ENCODE results near the gene NT5C1A.

NT5C1A gene

DNA sequence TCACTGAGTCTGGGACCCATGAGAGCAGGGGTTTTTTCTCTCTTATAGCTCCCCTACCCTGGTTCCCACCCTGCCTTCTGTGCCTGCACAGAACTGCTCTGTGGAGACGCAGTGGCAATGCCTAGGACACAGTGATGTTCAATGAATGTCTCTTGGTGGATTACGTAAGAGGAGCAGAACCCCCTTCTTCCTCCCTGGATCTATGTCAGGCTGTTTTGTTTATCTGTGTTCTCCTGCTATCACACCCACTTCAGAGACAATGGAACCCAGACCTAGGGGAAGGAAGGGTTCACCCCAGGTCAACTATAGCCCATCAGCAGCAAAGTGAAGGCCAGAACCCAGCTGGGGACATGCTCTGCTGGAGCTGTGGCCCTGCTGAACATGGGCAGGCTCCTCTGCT is 17.3 kb upstream of the NT5C1A start:
- no peak for DNase-seq

DNA sequence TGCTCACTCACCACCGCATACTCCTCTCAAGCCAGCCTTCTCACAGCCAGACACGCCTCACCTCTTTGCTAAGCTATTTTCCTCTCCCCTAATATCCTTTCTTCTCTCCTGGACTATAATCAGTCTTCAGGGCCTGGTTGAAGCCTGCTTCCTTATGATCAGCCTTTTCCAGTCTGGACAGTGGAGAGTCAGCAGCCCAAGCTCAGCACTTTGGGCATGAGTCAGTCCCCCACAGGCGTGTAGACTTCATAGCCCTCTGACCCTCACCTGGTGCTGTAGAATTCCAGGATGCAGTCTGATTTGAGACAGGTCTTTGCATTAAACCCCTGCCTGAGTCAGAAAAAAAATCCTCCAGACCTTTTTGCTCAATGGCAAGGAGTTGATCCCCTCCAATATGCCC is 16.8 kb upstream of the NT5C1A start:
- no peak for DNase-seq

DNA sequence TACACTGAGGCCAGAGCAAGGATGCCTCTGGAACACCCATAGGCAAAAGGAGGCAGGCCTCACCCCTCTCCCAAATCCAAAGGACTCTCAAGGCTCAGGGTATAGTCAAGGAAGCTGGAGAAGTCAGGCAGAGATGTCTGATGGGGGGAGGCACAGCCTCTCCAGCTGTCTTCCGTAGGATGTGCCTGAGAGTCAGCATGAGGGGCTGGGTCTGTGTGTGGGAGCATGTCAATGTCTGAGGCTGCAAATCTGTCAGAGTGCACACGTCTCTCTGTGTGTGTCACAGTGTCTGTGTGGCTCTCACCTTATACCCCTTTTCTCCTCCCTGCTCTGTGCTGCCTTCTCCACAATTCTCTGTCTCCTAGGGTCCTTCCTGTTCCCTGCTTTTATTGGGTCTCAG is 15.3 kb upstream of the NT5C1A start:
- no peak for DNase-seq

DNA sequence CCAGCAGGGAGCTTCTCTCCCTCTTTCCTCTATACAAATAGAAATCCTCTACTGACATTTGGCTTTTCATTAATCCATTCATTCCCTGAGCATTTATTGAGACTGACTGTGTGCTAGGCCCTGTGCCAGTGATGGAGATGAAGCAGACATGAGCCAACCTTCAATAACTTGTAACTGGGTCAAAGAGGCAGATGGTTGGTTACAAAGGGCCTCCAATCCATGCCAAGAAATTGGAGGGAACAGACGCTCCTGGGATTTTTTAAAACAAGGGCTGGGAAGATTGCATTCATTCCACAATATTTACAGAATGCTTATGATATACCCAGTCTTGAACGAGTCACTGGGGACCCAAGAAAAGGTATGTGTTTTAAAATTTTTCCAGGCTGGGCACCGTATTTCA is 13.2 kb upstream of the NT5C1A start:
- no peak for DNase-seq

DNA sequence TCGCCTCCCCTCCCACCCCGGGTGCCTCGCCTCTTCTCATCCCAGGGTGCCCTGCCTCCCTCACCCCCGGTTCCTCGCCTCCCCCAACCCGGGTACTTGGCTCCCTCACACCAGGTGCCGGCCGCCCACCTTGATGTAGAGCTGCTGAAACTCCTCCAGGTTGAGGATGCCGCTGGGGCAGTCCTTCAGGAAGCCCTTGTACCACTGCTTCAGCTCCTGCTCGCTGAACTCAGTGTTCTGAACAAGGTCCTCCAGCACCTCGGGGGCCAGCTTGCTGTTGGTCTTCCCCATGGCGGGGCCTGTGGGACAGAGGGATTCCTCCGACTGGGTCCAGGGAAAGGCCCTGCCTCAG is 12.4 kb upstream of the NT5C1A start:
- no peak for DNase-seq

DNA sequence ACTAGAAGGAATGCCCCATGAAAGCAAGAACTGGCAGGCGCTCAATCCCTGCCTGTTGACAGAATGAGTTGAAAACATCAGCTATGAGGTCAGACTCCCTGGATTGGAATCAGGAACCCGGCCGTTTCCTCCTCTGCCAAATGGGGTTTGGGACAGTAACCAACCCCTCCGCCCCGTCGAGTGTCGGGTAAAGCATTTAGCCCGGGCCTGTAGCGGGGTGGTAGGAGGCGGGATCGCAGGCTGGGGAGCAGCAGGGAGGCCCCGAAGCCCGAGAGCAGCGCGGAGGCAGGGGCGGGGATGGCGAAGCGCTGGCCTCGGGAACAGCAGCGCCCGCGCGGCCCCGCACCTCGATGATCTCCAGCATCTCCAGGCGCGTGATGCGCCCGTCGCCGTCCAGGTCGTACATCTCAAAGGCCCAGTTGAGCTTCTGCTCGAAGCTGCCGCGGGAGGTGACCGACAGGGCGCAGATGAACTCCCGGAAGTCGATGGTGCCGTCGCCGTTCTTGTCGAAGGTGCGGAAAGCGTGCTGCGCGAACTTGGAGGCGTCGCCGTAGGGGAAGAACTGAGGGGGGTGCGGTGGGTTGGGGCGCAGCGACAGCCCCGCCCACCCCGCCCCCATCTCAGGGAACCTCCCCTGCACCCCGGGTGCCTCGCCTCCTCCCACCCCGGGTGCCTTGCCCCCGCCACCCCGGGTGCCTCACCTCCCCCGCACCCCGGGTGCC is 11.8 kb upstream of the NT5C1A start:
- DNase-seq = no peak

DNA sequence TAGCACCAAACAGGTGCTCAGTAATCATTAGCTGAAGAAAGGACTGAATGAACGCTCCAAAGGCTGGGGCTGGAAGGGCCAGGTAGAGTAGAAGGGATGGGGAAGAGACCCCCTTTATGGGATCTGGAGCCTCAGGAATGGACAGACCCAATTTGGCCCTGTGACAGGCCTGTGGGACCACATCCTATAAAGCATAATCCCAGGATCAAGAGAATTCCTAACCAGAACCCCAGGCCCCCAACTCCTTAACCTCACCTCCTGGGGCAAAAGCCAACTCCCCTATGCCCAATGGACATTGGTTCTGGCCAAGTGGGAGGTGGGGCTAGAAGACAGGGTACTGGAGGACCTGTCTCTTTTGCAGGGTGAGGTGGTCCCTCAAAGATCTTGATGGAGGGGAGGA is 10.1 kb upstream of the NT5C1A start:
- DNase-seq = no peak

DNA sequence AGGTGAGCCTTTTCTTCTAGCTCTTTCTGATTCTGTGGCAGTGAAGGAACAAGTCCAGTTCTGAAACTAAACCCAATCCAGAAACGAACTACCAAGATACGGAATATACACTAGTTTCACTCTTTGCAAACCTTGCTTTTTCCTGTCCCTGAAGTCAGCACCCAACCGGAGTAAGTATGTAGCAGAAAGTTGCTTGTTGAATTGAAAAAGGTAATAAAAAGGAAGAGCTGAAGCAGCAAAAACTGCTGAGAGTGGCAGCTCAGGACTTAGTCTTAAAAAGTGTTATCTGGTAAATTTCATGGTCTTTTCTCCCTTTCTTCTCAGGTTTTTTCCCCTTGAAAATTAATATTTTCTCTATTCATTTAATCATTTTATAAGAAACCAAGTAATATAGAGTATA is 9.4 kb upstream of the NT5C1A start:
- DNase-seq = no peak

DNA sequence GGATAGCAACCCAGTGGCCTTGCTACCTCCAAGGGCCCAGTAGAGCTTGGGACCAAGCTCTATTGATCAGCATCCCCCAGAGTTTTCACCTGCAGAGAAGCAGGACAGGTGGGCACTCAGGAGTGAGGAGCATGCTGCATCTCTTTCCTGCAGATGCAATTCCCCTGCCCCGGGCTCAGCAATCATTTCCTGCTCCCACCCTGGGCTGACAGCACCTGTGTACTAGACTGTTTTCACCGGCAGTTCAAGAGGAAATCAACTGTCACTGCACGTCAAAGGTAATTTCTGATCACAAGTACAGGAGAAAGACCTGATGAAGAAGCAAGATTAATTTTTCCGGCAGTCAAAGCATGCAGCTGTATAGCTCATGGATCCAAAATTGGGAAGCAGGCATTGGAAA is 8.8 kb upstream of the NT5C1A start:
- no peak for DNase-seq

DNA sequence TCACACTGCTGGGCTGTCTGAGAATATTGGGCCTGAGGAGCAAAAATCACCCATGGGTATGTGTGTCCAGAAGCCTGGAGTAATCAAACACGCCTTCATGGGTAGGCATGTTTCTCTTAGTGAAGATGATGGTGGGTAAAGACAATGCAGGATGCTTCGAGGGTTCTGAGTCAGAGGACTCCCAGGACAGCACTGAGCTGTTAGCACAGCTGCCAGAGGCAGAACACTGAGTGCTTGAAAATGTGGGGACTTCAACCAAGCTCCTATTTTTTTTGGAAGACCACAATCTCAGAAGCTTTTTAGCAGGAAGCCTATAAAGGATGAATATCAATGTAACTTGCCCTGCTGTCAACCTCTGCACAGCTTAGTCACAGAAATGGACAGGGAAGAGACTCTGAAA is 7.9 kb upstream of the NT5C1A start:
- no peak for DNase-seq

DNA sequence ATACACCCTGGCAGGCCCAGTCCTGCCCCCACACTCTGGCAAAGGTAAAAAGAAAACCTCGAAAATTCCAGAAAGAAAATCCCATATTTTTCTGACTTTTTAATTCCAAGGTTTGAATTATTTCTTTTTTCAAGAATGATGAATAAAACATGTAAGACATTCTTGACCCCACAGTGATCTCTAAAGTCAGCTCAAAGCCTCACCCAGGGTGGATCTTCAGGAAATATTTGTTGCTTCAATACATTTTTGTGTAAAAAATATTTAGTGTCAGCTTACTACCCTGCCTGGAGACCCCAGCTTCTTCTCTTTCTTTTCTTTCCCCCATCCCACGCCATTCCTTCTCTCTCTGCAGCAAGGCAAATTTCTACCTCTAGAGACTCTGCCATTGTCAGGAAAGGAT is 7.0 kb upstream of the NT5C1A start:
- DNase-seq = no peak

DNA sequence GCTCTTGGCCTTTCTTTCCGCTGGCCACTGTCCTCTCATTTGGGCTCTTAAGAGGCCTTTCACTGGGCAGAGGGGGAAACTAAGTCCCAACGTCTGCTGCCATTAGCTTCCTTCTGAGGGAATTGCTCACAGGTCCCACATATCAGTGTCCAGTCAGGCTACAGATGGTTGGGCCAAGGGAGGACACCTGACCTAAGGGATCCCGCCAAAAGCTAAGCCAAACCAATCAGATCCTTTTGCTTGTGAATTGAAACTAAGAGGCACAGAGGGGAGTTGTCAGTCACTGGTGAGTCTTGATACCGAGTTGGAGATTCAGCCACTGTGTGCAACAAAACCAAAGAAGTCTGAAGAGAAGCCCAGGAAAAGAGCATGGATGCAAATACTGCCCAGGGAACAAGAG is 5.7 kb upstream of the NT5C1A start:
- DNase-seq = no peak

DNA sequence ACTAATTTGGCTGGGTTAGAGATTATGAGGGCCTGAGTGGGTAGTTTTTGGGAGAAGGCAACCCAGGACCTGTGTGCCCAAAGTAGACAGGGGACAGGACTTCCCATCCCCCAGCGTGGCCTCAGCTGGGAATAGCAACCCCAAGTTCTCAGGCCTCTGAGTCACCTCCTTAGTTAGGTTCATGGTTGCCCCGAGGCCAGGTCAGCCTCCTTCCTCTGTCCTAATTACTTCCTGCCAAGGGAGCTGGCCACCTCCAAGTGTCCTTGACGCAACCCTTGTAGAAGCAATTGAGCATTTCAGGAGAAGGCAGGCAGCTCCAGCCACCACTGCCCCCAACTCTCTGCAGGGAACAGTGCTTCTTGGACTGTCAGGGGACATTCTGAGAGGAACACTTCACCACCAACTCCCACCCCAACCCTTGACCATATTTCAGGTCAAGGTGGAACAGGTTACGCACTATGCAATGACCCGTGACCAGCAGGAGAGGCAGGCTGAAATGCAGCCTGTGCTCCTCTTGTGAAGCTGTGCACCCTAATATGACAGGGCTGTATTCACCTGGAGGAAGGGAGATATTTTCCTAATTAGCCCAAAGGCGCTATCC is 5.1 kb upstream of the NT5C1A start:
- no peak for DNase-seq

DNA sequence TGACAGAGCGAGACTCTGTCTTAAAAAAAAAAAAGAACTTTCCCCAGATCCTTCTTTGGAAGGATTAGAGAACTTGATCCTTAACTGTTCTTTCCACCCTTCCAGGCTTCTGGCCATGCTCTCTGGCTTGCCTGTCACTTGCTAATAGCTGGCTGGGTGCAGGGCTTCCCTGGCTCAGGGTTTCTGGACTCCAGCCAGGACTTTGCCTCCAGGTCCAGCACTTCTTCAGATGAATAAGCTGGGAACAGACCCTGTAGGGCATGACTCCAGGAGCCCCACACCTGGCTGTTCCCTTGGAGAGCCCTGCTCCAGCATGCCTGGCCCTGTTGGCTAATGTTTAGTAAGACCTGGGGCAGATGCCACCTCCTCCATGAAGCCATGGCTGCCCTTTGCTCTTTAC is 3.3 kb upstream of the NT5C1A start:
- DNase-seq = no peak

DNA sequence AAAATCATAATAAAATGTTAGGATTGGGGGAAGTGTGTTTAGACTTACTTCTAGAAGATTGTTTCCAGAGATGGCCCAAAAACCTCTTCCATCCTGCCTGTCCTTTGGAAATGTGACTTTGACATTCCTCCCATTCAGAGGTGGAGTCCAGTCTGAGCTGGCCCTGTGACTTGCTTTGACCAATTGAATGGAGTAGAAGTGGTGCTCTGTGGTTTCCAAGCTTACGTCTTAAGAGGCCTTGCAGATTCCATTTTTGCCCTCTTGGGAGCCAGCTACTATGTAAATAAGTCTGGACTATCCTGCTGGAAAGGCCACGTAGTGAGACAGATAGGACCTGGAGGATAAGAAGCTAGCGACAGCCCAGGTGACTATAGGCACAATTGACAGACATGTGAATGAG is 1.3 kb upstream of the NT5C1A start:
- no peak for DNase-seq

DNA sequence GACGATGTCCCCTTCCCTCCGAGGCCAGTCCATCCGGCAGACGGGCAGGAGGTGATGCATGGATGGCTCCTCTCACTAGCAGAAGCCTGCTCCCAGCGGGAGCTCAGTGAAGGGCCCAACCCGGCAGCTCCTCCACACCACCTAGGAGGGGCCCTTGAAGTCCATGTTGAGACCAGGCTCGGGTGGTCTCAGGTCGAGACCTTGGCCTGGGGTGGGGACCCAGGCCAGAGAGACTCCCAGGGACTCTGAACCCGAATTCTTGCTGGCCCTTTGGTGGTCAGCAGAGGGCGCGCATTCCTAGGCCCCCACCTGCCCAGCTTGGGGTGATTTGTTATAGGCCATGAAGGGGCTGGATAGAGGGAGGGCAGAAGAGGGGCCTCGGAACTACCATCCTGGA is 642 bp upstream of the NT5C1A start:
- no peak for DNase-seq

DNA sequence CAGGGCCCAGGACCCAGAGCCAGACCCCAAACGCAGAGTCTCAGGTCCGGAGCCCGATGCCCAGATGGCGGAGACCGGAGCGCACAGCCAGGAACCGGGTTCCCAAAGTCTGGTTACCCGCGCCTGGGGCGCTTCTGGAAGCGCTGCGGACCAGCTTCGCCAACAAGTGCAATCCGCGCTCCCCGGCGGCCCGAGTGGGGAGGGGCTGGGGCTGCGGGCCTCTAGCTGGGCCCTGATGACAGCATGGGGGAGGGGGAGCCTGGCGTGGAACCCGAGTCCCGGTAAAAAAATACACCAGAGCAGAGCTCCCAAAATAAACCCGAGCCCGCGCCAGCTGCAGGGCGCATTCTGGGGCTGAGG is 494 bp downstream of the NT5C1A start:
- DNase-seq = no peak

DNA sequence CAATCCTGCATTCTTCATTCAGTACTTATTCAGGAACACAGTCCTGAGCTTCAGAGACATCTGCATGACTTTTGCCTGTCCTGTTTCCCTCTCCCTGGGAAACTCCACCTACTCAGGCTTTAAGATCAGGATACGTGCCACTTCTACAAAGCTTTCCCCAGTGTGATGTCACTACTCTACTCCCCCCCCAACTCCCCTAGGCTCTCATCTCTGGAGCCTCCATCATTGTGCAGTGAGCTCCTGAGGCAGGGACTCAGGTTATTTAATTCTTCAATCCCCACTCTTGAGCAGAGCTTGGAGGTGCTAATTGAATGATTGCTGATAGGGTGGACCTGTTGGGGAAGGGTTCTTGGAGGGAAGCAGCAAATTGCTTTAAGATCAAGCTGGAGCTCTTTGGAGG is 1.2 kb downstream of the NT5C1A start:
- no peak for DNase-seq

DNA sequence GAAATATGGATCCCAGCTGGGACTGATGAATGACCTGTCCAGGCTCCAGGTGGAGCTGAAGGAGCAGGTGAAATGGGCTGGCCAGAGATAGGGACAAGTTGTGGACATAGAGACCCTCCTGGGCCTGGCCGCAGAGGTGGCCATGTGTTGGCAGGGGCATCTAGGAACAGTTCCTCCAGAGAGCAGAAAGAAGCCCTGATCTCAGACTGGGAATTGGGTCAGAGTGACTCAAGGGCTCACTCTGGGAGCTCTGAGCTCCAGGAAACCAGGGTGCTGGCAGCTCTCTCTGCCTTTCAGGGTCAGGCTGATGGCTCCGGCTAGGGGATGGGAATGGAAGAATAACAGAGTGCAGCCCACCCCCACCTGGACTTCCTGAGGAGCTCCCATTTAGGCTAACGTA is 3.0 kb downstream of the NT5C1A start:
- no peak for DNase-seq

DNA sequence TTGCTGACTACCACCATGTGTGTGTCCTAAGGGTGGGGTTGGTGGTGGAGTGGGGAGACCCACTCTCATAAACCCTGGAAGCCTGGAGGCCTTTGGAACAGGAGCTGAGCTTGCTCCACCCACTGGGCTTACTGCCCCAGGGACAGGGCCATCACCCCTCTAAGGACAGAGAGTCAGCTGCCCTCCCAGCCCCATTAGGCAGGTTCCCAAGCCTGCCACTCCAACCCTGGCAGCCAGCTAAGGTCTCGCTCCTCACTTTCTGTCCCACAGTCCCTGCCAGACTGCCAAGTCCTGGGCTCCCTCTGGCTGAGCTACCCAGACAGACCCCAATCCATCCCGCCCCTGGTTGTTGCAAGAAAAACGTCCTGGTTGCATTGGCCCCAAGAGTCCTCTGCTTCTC is 3.8 kb downstream of the NT5C1A start:
- no peak for DNase-seq

DNA sequence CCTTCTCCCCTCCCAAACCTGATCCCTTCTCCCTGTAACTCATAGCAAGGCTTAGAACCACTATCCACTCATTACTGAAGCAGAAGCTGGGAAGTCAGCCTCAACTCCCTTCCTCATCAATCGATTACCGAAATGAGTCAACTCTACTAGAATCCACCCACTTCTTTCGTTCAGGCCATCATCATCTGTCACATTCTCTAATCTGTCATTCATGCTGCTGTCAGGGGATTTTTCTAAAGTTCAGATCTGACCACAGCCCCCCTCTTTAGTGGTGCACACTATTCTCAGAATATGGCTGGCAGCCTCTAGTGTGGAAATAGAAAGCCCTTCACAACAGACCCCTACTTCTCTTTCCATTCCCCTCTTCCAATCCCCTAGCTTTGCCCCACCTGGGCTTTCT is 5.1 kb downstream of the NT5C1A start:
- peak; percentile 87 for DNase-seq

DNA sequence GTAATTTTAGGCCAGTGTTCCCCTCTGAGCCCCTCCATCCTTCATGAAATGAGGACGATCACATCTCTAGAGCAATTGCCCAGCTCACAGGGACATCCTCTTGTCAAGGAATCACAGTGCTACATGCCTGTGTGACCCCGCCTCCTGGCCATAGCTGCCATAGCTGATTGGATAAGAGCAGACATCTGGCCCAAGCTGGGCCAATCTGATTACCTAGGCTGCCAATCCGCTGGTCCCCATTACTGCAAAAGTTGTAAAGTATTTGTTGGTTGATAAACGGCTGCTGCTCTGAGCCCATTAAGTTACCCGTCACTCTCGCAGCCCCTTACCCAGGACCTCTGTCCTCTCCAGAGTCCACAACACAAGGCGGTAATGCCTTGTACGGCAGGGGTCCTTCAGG is 8.3 kb downstream of the NT5C1A start:
- no peak for DNase-seq

DNA sequence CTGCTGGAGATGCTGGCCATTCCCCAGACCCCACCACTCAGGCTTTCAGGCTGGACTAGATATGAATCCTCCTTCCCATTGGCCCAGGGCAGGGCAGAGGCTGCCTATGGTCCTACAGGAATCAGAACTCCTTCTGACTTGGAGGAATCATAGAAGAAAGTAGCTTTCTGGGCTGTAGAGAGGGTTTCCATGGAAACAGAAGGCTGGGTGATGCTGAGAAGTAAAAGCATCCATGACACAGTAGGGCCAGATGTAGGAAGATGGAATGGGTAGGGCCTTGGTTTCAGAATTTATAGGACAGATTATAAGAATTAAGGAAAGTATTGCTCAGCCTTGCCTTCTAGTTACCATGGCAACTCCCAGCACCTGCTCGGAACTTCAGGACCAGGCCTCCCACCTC is 9.0 kb downstream of the NT5C1A start:
- DNase-seq = no peak

DNA sequence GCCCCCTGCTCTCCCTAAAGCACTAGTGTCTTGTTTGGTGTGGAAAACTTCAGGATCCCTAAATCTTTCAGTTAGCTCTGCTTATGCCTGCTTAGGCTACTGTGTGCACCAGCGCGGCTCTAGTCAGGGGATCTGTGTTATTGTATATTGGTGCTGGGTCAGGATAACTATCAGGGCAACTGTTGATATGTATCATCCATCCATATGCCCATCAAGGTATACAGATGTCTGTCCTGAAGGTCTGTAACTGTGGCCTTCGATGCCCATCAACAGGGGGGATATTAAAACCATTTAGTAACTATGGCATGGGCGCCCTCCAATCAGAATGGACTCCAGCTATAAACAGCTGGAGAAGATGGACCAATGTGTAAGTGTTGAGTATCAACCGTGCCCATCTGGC is 12.4 kb downstream of the NT5C1A start:
- no peak for DNase-seq

DNA sequence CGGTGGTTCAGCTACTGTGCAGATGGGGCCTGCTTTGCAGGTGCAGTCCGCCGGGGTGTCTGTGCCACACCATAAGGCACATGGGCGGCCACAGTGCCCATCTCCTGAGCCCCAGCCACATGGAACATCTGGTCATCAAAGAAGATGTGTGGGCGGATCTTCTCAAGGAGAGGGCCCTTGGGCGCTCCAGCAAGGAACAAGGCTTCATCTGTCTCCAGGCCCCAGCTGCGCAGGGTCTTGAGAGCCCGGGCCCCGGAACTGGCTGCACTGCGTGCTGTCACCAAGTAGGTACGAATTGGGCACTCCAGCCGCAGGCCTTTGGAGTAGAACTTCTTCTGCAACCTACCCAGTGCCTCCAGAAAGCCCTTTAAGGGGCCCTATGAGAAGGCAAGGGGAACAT is 12.8 kb downstream of the NT5C1A start:
- no peak for DNase-seq
